GM21529 (cell line): ENCODE measurements around the gene SOBP.
A peak's percentile ranks its signal among the peaks of the same experiment; 100 is the strongest.

Experiments
- ATAC-seq: cut with Tn5 transposase; IDR thresholded peaks from one replicate; pipeline ENCODE4 v1.9.1; 2021; ENCODE audit not compliant: unreplicated experiment

SOBP gene

GRCh38 chr6:107613651-107614379, 123.9 kb downstream of the SOBP start:
- no peak for ATAC-seq

GRCh38 chr6:107614828-107615227, 124.9 kb downstream of the SOBP start:
- no peak for ATAC-seq

DNA sequence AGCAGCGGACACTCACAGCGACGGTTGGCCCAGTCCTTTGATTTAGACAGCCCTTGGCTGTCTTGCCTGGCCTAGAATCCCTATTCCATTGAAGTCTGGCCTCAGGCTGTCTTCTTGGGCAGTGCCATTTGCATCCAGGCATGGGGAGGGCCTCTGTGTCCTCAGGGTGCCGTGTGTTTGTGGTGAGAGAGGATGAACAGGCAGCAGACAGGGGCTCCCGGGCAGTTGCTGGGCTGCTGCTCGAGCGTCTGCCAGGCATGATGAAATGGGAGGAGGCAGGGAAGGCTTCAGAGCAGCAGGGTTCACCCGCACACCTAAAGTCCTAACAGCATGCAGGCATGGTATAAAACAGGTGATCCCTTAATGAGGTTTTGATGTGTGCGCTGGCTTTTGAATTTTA, 126.9 kb downstream of the SOBP start:
- ATAC-seq, result no peak

DNA sequence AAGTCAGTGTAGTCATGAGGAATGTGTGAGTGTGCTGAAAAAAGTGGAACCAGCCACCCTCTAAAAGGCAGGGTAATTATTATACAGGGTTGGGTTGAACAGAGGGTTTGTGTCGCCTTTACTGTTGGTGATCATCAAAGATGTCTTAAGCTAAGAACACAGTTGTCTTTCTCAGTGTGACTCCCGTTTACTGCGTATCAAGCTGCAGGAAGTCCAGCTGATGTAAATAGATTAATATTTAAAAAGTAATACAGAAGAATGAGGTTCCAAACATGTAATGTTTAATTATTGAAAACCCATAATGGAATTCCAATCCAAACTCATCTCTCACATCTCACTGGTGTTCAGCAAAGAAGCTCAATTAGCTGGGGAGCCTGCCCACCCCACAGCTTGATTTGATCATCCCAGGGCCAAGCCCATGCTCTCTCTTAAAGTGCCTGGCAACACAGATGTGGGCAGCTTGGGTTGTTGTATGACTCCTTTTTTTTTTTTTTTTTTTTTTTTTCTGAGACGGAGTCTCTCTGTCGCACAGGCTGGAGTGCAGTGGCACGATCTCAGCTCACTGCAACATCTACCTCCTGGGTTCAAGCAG, 127.5 kb downstream of the SOBP start:
- ATAC-seq, result no peak

DNA sequence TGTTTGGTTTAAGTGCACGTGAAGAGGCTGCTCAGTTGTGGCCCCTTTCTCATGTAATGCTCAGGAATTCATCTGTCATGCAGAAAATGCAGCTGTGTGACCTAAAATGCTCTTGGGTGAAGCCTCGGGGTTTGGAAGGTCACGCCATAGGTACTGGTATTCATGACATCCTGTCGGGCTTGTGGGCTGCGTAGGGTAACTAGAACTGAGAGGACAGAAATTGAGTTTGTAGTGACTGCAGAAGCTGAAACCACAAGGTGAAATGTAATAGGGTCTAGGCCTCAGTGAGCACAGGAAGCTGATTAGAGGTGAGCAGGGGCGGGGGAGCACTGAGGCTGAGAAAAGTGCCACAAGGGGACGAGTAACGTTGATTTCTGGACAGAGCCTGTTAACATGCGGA, 128.8 kb downstream of the SOBP start:
- ATAC-seq, result peak; percentile 99

GRCh38 chr6:107620732-107621131, 130.8 kb downstream of the SOBP start:
- ATAC-seq, result no peak

GRCh38 chr6:107621229-107621937, 131.5 kb downstream of the SOBP start:
- no peak for ATAC-seq

DNA sequence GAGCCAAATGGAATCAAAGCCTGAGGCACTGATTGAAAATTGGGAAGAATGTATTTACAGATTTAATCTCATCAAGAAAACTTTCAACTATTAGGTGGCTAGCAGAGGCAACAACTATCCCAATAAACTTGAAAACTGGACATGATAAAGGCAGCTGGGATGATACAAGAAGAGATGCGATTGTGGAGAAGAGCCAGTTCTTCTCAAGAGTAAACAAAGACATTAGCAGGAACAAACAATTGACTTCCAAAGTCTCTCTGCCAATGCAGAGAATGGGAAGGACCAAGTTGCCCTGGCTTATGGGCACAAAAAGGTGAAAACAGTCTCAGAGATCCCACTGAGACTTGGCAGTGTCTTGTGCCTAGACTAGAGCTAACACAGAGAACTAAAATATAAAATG, 132.4 kb downstream of the SOBP start:
- ATAC-seq, result no peak

GRCh38 chr6:107624050-107624449, 134.1 kb downstream of the SOBP start:
- ATAC-seq, result no peak

GRCh38 chr6:107624541-107624940, 134.6 kb downstream of the SOBP start:
- ATAC-seq, result no peak

GRCh38 chr6:107625264-107625663, 135.3 kb downstream of the SOBP start:
- ATAC-seq, result no peak

DNA sequence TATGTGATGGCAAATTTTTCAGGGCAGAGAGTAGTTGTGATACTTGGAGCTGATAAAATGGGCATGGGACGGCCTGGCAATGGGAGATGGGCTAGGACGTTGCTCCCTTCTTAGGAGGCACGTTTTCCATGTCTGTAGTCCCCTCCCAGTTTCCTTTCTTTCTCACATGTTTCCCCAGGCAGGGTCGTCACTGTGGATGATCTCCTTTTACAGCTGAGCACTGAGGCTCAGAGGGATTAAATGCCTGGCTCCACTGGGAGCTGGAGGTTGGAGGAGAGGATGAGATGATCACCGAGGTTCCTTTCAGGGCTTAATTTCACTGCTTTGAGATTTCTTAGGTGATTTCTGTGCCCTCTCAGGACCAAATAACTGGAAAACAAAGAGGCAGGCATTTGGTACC, 136.7 kb downstream of the SOBP start:
- no peak for ATAC-seq

DNA sequence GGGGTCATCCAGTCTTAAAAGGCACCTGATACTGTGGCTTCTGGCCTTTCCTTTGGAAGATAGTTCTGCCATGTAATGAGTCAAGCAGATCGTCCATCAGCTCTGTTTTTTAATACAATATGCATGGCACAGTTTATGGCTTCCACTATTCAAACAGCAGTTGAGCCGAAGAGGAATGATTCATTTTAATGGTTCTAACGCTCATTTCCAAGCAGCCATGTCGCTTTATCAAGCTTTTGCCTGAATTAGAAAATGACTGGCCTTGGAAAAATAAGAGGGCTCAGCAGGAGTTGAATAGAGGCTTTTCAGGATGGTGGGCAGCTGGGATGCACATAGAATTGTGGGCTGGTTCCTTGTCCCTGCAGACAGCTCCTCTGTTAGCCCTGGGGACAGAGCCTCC, 138.1 kb downstream of the SOBP start:
- no peak for ATAC-seq

DNA sequence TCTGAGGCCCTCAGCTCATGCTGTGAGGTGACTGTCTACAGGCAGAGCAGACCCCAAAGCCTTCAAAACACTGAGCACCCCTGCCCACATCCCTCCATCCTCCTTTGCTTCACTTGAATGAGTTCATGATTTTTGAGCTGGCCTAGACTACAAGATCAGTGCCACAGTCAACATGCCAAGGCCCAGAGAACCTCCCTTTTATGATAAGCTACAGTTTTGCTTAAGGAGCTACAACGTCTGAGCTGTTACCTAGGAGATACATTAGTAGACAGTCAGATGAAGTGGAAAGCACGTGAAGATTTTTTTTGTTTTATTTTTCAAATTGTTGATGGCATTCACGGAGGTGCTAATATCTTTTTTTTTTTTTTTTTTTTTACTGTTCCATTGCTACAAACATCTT, 139.0 kb downstream of the SOBP start:
- ATAC-seq, result no peak

DNA sequence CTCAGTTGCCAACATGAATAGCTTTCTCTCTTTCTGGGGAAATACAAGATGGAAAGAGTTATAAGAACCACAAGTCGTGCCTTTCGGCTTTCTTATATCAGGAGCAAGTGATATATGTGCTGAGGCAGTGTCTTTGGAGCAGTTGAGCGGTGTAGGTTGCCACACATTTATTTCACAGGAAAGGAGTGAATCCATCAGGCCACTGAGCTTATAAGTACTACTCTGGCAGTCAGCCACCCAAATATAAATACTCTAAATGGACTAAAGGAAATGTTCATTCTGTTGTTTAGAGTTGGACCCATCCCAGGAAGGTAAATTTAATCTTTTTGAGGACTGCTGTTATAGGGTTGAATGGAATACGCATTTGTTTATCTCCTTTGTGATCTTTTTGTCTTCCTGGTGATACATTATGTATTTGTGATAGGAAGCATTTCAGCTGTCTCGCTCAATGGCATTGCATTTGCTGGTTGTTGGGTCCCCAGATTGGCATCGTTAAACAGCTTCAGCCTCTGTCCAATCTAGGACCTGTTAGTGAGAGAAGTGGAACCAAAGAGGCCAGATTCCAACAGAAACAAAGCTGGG, 139.7 kb downstream of the SOBP start:
- no peak for ATAC-seq

DNA sequence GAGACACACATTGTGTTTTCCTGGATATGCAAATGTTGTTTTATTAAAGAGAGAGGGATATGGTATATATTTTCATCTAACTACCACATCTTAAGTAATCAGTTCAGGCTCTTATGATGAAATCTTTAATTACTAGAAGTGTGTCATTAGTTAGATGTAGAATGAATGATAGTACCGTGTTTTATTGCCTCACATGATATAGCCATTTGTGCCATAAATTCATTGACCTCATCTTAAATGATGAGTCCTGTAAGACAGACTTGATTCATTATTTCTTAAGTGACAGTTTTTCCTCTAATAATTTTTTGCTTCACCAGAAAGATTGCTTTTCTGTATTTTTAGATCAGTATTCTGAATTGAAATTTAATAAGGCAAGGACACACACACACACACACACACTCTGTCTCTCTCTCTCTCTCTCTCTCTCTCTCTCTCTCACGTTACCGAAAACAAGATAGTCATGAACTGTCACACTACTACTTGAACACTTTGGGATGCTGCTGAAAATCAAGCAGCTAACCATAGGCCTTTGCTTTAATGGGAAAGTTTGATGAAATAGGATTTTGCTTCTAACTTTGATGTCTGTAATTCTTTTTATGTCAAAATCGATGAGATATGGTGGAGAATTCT, 140.5 kb downstream of the SOBP start:
- no peak for ATAC-seq

DNA sequence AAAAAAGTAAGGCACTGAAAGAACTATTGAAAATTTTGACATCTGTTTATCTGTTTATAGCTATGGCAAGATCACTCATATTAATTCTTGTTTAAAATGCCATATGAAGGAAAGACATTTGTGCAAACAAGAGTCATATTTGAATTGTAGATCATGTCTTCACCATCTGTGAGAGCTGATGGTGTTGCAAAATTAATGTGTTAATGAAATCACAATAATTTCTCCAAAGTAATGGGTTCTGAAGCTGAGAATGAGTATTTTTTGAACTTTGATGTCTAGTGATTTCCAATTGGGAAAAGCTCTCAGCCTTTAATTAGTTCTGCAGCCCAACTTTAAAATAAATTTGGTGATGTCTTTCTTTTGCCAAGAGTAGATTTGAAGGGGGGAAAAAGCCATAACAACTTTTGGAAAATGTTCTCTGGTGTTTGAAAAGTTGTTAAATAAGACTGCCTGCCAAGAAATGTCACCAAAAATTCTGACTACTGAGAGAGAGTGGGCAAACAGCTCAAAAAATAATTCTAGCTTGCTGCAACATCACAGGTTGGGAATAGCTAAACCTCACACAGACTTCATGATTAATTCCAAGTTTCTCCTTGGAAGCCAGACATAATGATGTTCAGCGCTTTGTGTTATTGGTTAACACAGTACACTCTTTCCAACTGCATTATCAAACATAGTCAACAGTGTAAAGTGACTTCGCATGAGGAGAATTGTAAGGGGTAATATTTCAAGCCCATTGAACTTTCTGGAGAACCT, 142.6 kb downstream of the SOBP start:
- no peak for ATAC-seq

GRCh38 chr6:107633680-107634323, 143.9 kb downstream of the SOBP start:
- no peak for ATAC-seq

DNA sequence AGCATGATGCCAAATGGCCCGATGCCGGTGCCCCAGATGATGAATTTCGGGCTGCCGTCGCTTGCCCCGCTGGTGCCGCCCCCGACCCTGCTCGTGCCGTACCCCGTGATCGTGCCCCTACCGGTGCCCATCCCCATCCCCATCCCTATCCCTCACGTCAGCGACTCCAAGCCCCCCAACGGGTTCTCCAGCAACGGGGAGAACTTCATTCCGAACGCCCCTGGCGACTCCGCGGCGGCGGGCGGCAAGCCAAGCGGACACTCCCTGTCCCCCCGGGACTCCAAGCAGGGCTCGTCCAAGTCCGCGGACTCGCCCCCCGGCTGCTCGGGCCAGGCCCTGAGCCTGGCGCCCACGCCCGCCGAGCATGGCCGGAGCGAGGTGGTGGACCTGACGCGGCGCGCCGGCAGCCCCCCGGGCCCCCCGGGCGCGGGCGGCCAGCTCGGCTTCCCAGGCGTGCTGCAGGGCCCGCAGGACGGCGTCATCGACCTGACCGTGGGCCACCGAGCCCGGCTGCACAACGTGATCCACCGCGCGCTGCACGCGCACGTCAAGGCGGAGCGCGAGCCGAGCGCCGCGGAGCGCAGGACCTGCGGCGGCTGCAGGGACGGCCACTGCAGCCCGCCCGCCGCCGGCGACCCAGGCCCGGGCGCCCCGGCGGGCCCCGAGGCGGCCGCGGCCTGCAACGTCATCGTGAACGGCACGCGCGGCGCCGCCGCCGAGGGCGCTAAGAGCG, 144.6 kb downstream of the SOBP start:
- no peak for ATAC-seq
